ENCODE results near the gene LY9. TPM values are rescaled to one million over a fixed set of nuclear protein-coding genes. Genes with fewer than 3 reads are reported as not detected.

The LY9 gene
- total and polyA plus RNA-seq, 9 of the 15 experiments (the other 6 are each of a cell fraction or from before 2014, with no cell fraction given): not detected

DNA sequence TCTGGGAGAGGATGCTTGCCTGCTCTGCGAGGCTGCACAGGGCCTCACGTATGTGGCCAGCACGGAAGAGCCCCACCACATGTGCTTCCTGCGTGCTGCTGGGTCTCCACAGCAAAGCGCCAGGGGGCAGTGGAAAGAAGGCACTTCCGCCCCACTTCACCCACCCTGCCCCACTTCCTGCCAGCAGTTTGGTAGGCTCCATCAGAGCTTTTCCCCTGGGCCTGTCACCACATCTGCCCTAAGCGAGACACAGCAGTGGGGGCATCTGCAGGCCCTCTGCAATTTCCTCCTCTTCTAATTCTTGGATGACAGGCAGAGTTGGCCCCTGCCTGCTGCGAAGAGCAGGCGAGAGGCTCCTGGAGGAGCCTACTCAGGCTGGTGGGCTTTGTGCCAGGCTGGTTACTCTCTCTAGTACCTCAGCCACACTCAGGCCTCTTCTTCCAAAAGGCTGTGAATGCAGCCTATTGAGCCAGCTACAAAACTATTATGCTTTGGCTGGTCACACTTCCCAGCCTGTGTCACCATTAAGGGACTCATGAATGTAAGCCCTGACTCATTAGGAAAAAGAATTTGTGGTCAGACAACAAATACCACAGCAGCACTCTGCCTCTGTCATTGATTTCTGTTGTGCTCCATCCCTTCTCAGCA, 41.7 kb downstream of the LY9 start (continued):
- TF ChIP-seq DNMT1 (IDR thresholded peaks at IDR 0.05) (no peak), BRD4 (IDR thresholded peaks at IDR 0.05) (no peak), SREBF2 (CRISPR knock-in tag; IDR thresholded peaks at IDR 0.05) (no peak), ATF2 (CRISPR knock-in tag; IDR thresholded peaks at IDR 0.05) (no peak), GTF3C2 (IDR thresholded peaks at IDR 0.05; ENCODE audit: borderline replicate concordance, extremely low read depth, insufficient read length) (no peak), PHB2 (IDR thresholded peaks at IDR 0.05; ENCODE audit: low read depth) (no peak), PTTG1 (tag; IDR thresholded peaks at IDR 0.05; ENCODE audit: low read depth) (no peak), HEY1 (CRISPR knock-in tag; IDR thresholded peaks at IDR 0.05; ENCODE audit: borderline replicate concordance) (no peak), MED1 (CRISPR knock-in tag; IDR thresholded peaks at IDR 0.05; ENCODE audit: borderline replicate concordance) (no peak), ZNF766 (CRISPR knock-in tag; conservative IDR thresholded peaks at IDR 0.05) (no peak), RNF2 (IDR thresholded peaks at IDR 0.05) (no peak)
- TF ChIP-seq, protein P1, sequence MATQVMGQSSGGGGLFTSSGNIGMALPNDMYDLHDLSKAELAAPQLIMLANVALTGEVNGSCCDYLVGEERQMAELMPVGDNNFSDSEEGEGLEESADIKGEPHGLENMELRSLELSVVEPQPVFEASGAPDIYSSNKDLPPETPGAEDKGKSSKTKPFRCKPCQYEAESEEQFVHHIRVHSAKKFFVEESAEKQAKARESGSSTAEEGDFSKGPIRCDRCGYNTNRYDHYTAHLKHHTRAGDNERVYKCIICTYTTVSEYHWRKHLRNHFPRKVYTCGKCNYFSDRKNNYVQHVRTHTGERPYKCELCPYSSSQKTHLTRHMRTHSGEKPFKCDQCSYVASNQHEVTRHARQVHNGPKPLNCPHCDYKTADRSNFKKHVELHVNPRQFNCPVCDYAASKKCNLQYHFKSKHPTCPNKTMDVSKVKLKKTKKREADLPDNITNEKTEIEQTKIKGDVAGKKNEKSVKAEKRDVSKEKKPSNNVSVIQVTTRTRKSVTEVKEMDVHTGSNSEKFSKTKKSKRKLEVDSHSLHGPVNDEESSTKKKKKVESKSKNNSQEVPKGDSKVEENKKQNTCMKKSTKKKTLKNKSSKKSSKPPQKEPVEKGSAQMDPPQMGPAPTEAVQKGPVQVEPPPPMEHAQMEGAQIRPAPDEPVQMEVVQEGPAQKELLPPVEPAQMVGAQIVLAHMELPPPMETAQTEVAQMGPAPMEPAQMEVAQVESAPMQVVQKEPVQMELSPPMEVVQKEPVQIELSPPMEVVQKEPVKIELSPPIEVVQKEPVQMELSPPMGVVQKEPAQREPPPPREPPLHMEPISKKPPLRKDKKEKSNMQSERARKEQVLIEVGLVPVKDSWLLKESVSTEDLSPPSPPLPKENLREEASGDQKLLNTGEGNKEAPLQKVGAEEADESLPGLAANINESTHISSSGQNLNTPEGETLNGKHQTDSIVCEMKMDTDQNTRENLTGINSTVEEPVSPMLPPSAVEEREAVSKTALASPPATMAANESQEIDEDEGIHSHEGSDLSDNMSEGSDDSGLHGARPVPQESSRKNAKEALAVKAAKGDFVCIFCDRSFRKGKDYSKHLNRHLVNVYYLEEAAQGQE (IDR thresholded peaks at IDR 0.05; ENCODE audit: borderline replicate concordance): peak; percentile 15; the same call in 1 of the 2 replicates
- TF ChIP-seq, protein P1 (CRISPR knock-in tag; IDR thresholded peaks at IDR 0.05; ENCODE audit: low read depth): no peak
- TF ChIP-seq, protein P2, sequence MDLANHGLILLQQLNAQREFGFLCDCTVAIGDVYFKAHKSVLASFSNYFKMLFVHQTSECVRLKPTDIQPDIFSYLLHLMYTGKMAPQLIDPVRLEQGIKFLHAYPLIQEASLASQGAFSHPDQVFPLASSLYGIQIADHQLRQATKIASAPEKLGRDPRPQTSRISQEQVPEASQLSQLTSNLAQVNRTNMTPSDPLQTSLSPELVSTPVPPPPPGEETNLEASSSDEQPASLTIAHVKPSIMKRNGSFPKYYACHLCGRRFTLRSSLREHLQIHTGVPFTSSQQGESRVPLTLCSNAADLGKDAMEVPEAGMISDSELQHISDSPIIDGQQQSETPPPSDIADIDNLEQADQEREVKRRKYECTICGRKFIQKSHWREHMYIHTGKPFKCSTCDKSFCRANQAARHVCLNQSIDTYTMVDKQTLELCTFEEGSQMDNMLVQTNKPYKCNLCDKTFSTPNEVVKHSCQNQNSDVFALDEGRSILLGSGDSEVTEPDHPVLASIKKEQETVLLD (IDR thresholded peaks at IDR 0.05): no peak

Measured in K562 (cell line).